HG03175 (cell line): ENCODE data around the gene GRM5.
"Not testable (repeated sequence)": the region's sequence is repeated elsewhere in the genome, so short reads cannot be mapped to it uniquely, and the experiment has no call there.

Experiments used
- ATAC-seq: cut with Tn5 transposase; IDR thresholded peaks from one replicate; pipeline ENCODE4 v1.9.1; 2021; ENCODE audit warnings: mild to moderate bottlenecking, moderate library complexity; ENCODE audit not compliant: unreplicated experiment

Gene GRM5

DNA sequence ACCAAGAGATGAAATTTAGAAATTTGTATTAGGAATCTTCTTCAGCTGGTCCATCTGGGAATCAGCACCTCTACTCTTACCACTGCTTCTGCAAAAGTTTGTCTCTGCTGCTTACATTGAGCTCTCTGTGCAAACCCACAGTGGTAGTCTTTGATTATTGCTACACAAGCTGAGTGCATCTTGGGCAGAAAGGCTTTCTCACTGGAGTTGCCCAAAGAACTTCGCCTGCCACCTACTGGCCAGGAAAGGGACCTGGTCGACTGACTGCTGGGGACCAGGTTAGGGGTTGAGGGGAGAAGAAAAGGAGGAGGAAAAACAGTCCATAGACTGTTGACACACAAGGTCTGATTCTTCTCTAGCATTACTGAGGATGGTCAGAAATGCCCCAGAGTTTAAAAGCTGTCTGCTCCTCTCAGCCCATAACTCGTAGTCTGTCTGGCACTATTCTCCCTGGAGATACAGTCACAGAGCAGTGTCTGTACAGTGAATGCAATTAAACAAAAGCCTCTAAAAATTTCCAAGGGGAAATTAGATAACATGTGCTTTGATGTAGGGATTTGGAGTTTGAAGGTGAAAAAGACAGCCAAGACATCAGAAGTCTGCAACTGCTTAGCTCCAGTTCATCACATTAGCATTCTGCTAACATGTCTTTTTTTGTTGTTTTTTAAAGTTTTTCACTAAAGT, 513.3 kb downstream of the GRM5 start:
- peak; percentile 92 for ATAC-seq

DNA sequence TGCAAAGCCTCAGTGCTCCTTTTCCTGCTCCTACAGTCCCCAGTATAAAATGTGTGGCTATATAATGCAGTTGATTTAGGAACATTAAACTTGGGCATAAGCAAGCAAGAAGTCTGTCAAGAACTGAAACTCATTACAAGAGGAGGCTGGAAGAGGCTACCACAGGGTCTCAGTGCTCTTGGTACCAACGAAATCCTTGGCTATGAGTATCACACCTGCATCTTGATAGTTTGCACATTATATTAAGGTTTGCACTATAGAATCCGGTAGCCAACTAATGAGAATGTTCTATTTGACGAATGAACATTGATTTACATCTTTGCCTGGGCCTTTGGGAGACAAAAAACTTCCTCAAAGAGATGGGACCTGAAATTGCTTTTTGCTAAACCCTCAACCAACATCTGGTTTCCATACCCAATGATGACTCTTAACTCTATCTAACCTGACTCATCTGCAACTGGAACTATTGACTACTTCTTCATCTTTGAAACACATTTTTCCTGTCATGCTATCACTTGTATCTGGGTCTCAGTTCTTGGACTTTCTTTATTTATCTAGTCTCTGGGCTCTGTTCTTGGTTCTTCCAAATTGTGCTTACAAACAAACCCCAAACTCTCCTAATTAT, 521.0 kb downstream of the GRM5 start:
- ATAC-seq, result peak; percentile 8

DNA sequence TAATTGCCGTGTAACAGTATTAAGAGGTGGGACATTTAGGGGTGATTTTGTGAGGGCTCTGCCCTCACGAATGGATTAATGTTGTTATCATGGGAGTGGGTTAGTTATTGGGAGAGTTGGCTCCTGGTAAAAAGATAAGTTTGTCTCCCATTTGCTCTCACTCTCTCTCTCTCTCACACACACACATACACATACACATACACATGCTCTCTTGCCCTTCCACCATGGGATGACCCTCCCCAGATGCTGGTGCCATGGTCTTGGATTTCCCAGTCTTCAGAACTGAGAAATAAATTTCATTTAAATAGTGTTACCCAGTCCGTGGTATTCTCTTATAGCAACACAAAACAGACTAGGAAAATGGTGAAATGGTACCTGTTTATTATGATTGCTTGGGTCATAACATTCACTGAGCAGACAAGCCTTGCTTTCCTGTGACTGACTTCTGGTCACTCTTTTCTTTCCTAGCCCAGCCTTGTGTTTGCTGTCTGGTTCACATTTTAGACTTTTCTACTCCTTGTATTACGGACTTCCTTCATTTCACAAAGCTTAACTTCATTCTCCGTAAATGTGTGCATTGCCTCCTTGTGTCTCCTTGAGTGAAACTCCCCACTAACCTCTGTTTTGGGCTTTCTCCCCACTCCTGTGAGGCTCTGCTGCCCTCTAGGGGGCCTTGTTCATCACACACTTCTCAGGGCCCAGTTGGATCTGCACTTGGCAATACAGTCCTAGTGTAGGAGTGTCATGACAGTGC, 521.7 kb downstream of the GRM5 start:
- peak; percentile 99 for ATAC-seq

DNA sequence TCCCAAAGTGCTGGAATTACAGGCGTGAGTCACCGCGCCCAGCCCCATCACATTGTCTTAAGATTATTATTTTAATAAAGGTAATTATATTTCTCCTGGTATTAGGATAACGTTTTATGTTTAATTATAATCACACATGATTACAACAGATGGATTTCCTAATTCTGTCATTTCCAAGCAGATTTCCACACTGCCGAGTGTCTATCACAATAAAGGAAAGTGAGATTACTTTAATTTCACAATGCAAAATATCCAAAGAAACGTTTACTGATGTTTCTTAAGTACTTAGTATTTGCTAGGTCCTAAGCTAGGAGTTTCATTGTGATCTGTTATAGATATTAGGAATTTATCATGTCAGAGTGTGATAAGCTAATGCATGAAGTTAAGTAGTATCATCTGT, 524.8 kb downstream of the GRM5 start:
- no peak for ATAC-seq

DNA sequence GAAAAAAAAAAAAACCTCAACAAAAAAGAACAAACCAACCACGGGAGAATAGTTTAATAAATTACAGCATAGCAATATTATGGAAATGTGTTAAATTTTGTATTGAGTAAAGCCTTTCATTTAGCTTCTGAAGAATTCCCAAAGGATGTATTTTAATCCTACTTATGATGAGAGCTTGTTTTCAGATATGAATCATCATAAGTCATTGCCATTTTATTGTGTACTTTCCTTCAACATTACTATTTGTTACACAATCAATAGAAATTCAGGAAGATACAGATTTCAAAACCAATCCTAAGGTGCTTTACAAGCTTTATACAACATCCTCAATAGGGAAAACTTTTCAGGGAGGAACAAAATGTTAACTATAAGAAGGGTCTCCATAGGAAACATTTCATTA, 527.7 kb downstream of the GRM5 start:
- no peak for ATAC-seq

DNA sequence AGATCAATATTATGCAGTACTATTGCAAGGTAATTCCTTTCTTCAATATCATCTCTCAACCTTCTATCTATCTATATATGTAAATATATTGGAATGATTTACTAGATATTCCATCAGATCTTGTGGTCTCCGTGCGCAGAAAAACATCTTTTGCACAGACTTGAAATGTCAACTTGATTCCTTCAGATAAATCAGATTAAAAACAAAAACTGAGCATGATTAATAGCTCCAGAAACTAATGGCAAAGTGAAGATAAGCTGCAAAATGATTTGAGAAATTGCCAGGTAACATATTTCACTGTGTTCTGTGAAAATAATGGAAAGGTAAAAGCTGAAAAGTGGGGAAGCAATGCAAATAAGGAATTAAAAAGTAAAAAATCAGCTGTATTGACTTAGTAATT, 528.2 kb downstream of the GRM5 start:
- no peak for ATAC-seq

DNA sequence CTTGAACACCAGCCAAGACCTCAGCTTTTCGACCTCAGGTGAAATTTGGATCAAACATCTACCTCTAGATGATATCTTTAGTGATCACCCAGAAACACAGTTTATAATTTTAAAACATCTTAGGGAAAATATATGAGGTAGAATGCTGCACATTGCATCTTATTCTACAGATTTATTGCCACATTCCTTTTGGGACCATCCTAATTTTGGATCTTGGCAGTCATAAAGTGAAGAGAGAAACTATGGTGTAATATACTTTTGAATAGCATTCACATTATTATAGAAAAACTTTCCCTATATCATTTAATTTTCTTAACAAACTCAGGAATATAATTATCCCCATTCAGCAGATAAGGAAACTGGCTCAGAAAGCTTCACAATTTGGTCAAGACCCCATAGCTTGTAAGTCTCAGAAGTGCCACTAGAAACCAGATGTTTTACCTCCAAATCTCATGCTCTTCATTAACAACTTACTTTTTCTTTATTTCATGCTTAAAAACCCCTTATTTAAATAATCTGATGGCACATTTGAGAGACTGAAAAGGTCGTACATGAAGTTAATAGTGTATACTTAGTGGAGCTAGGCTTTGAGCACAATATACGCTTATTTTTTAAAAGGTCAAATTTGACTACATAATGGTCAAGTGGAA, 529.0 kb downstream of the GRM5 start:
- no peak for ATAC-seq

DNA sequence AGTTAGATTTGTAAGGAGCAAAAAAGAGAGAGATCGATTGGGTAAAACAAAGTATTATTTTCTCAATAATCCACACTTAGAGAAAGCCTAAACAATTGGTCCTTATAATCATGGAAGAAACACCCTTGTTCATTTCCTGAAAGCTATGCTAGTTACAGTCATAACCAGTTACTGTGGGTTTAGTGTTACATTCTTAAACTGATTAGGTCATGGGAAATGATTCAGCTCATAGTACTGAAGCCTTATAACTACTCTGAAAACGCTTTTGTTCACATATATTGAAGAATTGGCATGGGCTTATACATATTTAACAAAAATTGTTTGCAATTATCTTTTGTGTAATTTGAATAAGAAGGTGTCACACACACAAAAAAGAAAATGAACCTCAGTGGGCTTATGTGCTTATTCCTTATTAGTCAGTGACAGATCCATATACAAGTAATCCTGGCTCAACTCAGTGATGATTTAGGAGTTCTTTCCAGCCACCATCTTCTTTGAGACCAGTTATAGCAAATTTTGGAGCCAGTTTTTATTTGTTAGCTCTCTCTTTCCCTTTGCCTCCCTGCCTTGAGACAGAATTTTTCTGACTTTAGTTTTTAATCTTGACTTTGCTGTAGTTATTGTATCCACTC, 529.8 kb downstream of the GRM5 start:
- ATAC-seq, result peak; percentile 95

DNA sequence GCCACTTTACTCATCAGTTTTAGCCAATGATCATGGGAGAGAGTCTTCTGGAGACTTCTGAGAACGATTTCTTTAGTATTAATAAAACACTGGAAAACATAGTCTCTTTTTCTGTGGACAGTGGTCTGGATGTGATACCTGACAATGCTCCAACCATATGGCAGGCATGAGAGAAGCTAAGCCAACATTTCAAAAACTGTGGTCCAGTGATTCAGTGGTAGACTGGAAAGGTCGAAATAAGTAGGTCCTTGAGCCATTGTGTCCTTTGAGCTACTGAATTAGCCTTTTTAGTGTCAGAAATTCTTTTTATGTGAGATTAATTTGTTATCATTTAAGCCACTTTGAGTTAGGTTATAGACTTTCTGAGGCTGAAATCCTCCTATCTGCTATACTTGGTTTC, 530.5 kb downstream of the GRM5 start:
- no peak for ATAC-seq

DNA sequence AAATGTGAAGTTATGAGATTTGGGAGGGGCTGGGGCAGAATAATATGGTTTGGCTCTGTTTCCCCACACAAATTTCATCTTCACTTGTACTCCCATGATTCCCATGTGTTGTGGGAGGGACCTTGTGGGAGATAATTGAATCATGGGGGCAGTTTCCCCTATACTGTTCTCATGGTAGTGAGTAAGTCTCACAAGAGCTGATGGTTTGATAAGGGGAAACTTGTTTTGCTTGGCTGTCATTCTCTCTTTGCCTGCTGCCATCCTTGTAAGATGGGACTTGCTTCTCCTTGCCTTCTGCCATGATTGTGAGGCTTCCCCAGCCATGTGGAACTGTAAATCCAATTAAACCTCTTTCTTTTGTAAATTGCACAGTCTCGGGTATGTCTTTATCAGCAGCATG, 531.1 kb downstream of the GRM5 start:
- ATAC-seq, result not testable (repeated sequence)

DNA sequence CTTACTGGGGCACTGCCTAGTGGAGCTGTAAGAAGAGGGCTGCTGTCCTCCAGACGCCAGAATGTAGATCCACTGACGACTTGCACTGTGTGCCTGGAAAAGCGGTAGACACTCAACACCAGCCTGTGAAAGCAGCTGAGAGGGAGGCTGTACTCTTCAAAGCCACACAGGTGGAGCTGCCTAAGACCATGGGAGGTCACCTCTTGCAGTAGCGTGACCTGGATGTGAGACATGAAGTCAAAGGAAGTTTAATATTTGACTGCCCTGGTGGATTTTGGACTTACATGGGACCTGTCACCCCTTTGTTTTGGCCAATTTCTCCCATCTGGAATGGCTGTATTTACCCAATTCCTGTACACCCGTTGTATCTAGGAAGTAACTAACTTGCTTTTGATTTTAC, 531.6 kb downstream of the GRM5 start:
- no peak for ATAC-seq

DNA sequence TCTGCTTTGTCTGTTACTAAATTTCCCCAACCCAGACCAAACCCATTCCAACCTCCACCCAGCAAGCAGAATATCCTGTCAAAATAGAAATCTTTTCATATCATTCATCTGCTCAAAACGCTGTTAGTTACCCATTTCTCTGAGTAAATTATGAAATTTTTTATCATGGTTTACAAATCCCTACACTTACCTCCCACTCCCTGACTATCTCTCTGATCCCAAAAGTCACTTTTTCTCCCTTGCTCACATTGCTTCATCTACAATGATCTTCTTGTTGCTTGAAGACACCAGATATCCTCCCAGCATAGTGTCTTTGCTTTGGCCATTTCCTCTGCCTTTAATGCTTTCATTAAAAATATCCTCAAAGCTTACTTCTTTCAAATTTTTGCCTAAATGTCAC, 532.8 kb downstream of the GRM5 start:
- no peak for ATAC-seq

DNA sequence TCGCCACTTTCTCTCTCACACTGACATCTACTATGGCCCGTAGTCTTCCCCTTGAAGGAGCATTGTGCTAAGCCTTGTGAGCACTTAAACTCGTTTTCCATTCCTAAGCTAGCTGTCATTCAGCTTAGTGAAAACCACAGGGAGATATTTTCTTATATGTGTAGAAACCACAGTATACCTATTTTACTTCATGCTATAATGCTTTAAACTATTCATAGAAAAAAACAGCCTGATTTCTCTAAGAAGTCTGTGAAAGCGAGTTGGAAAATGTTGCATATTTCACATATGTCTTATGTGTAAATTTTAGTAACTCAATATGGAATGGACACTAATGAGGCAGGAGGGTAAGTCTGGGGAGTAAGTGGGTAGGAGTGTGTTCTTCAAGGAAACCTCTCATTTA, 534.0 kb downstream of the GRM5 start:
- ATAC-seq, result no peak

DNA sequence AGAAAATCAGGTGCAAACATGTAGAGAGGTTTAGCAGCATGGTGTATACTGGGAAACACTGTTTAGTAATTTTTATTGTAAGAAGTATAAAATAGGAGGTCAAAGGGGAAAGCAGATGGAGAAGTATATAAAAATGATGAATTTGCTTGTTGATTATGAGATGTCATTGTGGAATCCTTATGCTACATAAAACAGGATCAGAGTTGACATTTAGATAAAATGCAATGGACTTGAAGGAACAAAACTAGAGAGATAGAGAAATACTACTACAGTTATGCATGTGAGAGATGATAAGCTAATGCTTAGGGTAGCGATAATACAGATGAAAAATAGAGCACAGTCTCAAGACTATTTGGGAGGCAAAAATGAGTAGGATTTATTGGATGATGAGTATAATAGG, 536.4 kb downstream of the GRM5 start:
- ATAC-seq, result no peak

DNA sequence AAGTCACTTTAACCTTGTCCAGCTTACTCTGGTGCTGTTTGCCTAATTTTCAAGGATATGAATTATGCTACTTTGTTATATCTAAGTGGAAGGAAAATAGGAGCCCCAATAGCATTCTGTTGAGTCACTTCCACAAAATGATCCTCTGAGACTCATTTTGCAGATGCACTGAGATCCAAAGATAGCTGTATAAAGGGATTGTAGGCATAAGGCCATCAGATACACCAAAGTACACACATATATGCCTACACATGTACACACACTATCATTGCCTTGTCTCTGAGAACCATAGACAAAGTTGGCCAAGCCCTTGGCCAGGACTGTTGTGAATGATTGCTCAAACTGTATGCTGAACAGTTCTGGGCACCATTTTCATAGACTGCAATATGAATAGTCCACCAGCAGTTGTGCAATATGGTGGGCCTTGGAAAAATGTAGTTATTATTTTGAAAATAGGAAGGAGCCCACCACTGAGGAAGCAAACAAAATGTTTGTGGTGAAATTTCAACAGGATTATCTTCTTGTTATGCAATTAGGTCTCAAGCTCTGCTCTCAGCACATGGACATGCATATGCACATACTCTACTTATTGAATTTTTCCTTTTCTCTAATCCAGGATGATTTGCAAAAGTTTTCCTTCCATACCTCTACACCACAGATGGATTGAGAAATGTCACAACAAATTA, 542.3 kb downstream of the GRM5 start:
- ATAC-seq, result no peak

DNA sequence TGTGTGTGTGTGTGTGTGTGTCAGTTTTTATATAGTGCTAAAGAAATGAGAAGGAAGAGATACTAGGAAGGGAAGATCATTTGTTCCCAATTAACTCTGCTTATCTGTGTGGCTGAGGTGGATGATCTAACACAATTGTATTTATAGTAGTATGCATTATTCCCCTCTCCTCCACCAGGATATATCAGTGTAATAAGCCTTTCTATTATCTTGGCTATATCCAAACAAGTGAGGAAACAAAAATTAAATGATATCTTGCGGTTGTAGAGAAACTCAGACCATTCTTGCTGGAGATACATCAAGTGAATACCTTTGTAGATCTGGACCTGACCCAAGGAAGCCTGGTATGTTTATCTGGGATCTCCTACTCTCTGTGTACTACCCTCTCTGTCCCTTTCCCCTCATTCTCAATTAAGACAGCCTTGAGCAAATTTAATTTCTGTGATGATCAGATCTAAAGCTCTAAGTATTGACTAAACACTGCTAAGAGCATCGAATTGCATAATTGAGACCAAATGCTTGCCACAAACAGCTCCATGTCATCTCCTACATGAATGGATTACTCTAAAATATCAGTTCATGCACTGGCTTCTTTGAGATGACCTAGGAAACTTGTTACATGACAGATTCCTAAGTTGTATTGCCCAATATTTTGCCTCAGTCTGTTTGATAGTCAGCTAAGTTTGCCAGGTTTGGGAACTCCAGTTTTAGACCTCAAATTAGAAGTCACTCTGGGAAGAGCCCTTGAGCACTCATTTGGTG, 543.0 kb downstream of the GRM5 start:
- no peak for ATAC-seq

DNA sequence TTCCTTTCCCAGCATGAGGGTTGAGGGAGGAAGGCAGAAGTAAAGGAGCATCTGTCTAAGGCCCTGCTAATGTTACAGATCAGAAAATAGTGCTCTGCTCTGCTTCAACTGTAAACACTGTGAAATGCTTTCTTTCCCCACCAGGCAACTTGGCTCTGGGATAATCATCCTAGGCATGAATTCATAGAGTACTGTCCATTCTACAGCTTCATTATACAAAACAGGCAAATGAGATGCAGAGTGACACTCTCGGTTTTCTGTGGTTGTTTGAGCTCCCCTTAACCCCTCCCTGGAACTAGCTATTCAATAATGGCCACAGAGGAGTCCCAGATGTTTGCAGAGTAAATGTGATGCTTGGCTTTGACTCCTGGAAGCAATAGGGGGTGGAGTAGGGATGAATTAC, 544.0 kb downstream of the GRM5 start:
- no peak for ATAC-seq

DNA sequence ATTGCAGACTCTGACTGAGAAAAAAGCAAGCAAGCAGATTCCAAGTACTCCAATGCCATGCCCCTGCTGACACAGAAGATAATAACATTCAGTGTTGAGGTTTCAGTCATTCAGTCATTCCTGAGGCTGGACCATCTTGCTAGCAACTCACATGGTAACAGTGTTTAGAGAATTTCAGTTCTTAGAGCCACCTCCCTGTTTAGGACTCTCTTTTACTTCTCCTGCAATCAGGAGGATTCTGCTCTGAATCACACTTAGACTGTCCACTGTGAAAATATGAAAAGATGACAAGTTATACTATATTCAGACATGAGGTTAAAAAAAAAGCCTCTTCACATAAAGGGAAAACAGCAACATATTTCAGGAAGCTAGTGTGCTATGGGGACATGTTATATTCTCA, 544.4 kb downstream of the GRM5 start:
- ATAC-seq, result no peak

DNA sequence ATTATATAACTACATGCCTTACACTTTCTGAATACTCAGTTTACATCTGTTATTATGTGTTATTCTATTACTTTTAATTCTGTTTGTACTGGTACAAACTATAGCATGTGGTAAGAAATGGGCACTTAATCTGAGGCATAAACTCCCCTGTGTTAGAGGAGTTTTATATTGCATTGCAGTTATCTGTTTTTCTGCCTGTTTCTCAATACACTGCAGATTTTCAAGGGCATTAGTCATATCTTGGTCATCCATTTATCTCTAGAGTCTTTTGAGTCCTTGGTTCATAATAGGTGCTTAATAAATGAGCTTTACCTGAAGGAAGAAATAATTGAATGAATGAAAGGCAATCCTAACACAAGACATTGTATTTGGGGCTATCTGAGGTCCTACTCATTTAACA, 545.4 kb downstream of the GRM5 start:
- ATAC-seq, result no peak

DNA sequence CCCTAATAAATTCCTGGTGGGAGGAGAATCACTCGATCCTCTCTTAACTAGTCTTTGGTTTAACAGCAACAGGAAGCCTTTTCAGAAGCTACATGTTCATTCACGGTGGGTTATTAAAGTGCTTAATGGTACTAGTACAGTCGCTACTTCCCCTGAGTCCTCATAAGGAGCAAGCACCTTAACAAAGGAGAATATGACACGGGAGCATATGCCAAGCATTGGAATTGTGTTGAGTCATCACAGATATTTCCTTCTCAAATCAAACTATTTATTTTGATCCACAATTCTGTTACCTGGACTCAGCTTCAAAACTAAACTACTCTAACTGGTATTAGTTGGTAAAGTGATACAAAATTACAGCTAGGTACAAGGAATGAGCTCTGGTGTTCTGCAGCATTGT, 550.8 kb downstream of the GRM5 start:
- no peak for ATAC-seq
